Measurements from ENCODE around the gene MR1.
A peak's percentile ranks its signal among the peaks of the same experiment; 100 is the strongest.

The MR1 gene

GRCh38 chr1:181064011-181064623 is 30.3 kb downstream of the MR1 start:
- H3F3A ChIP-seq (ENCODE audit: low read depth): peaks cover 7% of the 10 kb centered on the region; the same call in 1 of the 2 replicates
- no peak for TF ChIP-seq EZH2phosphoT487 (IDR thresholded peaks at IDR 0.05; ENCODE audit: borderline replicate concordance)
- TF ChIP-seq, protein P1, sequence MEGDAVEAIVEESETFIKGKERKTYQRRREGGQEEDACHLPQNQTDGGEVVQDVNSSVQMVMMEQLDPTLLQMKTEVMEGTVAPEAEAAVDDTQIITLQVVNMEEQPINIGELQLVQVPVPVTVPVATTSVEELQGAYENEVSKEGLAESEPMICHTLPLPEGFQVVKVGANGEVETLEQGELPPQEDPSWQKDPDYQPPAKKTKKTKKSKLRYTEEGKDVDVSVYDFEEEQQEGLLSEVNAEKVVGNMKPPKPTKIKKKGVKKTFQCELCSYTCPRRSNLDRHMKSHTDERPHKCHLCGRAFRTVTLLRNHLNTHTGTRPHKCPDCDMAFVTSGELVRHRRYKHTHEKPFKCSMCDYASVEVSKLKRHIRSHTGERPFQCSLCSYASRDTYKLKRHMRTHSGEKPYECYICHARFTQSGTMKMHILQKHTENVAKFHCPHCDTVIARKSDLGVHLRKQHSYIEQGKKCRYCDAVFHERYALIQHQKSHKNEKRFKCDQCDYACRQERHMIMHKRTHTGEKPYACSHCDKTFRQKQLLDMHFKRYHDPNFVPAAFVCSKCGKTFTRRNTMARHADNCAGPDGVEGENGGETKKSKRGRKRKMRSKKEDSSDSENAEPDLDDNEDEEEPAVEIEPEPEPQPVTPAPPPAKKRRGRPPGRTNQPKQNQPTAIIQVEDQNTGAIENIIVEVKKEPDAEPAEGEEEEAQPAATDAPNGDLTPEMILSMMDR (conservative IDR thresholded peaks at IDR 0.05; ENCODE audit: low read length): no peak
- H3K36me3 ChIP-seq (ENCODE audit: insufficient read depth, low read length): no peaks in the 10 kb centered on the region
- no peak overlapping the region for H3K4me2 ChIP-seq (ENCODE audit: low read depth, low read length, poor library complexity, severe bottlenecking)
- no peaks in the 10 kb centered on the region for H4K20me1 ChIP-seq (ENCODE audit: insufficient read depth, low read length, poor library complexity, severe bottlenecking)
- peak overlapping the region; percentile 62 for H3K9ac ChIP-seq (ENCODE audit: low read depth, low read length, poor library complexity, severe bottlenecking)
- peak overlapping the region; percentile 43; the same call in 1 of the 2 replicates for H2AFZ ChIP-seq (ENCODE audit: low read length)
- H3K9me3 ChIP-seq (ENCODE audit: insufficient read depth, low read depth, low read length): peaks cover 6% of the 10 kb centered on the region; the same call in 1 of the 2 replicates
- H3K9me2 ChIP-seq (replicated peaks; ENCODE audit: low read depth, low read length): no peaks in the 10 kb centered on the region
- no peaks in the 10 kb centered on the region for H3K79me2 ChIP-seq (ENCODE audit: insufficient read depth, low read length)
- no peak overlapping the region for H3K4me3 ChIP-seq (ENCODE audit: low read length, poor library complexity, severe bottlenecking)
- no peaks in the 10 kb centered on the region for H3K27me3 ChIP-seq (ENCODE audit: insufficient read depth, low read length, poor library complexity, severe bottlenecking)
- H3K4me1 ChIP-seq (ENCODE audit: insufficient read depth, low read length, poor library complexity, severe bottlenecking): peaks cover 33% of the 10 kb centered on the region

GRCh38 chr1:181064702-181065101 is 30.9 kb downstream of the MR1 start:
- peaks cover 33% of the 10 kb centered on the region for H3K4me1 ChIP-seq (ENCODE audit: insufficient read depth, low read length, poor library complexity, severe bottlenecking)
- H3K36me3 ChIP-seq (ENCODE audit: insufficient read depth, low read length): no peaks in the 10 kb centered on the region
- peaks cover 7% of the 10 kb centered on the region; the same call in 1 of the 2 replicates for H3F3A ChIP-seq (ENCODE audit: low read depth)
- TF ChIP-seq, protein P1 (conservative IDR thresholded peaks at IDR 0.05; ENCODE audit: low read length): no peak
- no peak for TF ChIP-seq EZH2phosphoT487 (IDR thresholded peaks at IDR 0.05; ENCODE audit: borderline replicate concordance)
- no peaks in the 10 kb centered on the region for H3K79me2 ChIP-seq (ENCODE audit: insufficient read depth, low read length)
- H3K27me3 ChIP-seq (ENCODE audit: insufficient read depth, low read length, poor library complexity, severe bottlenecking): no peaks in the 10 kb centered on the region
- H2AFZ ChIP-seq (ENCODE audit: low read length): no peak overlapping the region
- H3K4me3 ChIP-seq (ENCODE audit: low read length, poor library complexity, severe bottlenecking): no peak overlapping the region
- 0 out of 2 replicates have a peak, but pooled peaks cover 1% of the 10 kb centered on the region for H3K9me3 ChIP-seq (ENCODE audit: insufficient read depth, low read depth, low read length)
- peak overlapping the region; percentile 62 for H3K9ac ChIP-seq (ENCODE audit: low read depth, low read length, poor library complexity, severe bottlenecking)
- no peak overlapping the region for H3K4me2 ChIP-seq (ENCODE audit: low read depth, low read length, poor library complexity, severe bottlenecking)
- no peaks in the 10 kb centered on the region for H3K9me2 ChIP-seq (replicated peaks; ENCODE audit: low read depth, low read length)
- H4K20me1 ChIP-seq (ENCODE audit: insufficient read depth, low read length, poor library complexity, severe bottlenecking): no peaks in the 10 kb centered on the region

GRCh38 chr1:181073638-181074037 is 39.9 kb downstream of the MR1 start:
- Histone ChIP-seq H2AFZ (ENCODE audit: low read length) (no peak overlapping the region), H3K9me2 (replicated peaks; ENCODE audit: low read depth, low read length) (no peaks in the 10 kb centered on the region)
- TF ChIP-seq EZH2phosphoT487 (IDR thresholded peaks at IDR 0.05; ENCODE audit: borderline replicate concordance): no peak
- TF ChIP-seq, protein P1 (conservative IDR thresholded peaks at IDR 0.05; ENCODE audit: low read length): no peak

More at GRCh38 chr1:181073638-181074037, 39.9 kb downstream of the MR1 start:
- no peaks in the 10 kb centered on the region for H3F3A ChIP-seq (ENCODE audit: low read depth)
- no peak overlapping the region for H3K4me3 ChIP-seq (ENCODE audit: low read length, poor library complexity, severe bottlenecking)
- H3K27me3 ChIP-seq (ENCODE audit: insufficient read depth, low read length, poor library complexity, severe bottlenecking): no peaks in the 10 kb centered on the region
- no peaks in the 10 kb centered on the region for H3K36me3 ChIP-seq (ENCODE audit: insufficient read depth, low read length)
- H3K9ac ChIP-seq (ENCODE audit: low read depth, low read length, poor library complexity, severe bottlenecking): no peak overlapping the region
- no peaks in the 10 kb centered on the region for H3K79me2 ChIP-seq (ENCODE audit: insufficient read depth, low read length)
- no peak overlapping the region for H3K4me2 ChIP-seq (ENCODE audit: low read depth, low read length, poor library complexity, severe bottlenecking)
- H4K20me1 ChIP-seq (ENCODE audit: insufficient read depth, low read length, poor library complexity, severe bottlenecking): no peaks in the 10 kb centered on the region
- peaks cover 22% of the 10 kb centered on the region for H3K4me1 ChIP-seq (ENCODE audit: insufficient read depth, low read length, poor library complexity, severe bottlenecking)
- no peaks in the 10 kb centered on the region for H3K9me3 ChIP-seq (ENCODE audit: insufficient read depth, low read depth, low read length)
